Kidney (tissue), 14 donors: ENCODE results near the gene APH1B. TPM values are rescaled to one million over a fixed set of nuclear protein-coding genes. Genes with fewer than 3 reads are reported as not detected.

Experiments
- DNase-seq, 5 donors: peaks; one replicate each; pipeline ENCODE4 v3.0.0-alpha.2; 2013 to 2020
- FAIRE-seq: peaks from 2 replicates; lab custom pipeline; 2012; peaks lifted over from hg19 to GRCh38; lab: Jason Lieb, UNC
- H3K27ac ChIP-seq, 2 donors: one replicate each; pipeline ENCODE4 v1.7.0; 2013; ENCODE audit warnings: low read depth in 2 of 2, low read length in 2 of 2, inconsistent platforms in 1 of 2
- H3K27me3 ChIP-seq: one replicate; pipeline ENCODE4 v1.7.1; 2013; ENCODE audit warnings: low read length, inconsistent platforms; ENCODE audit not compliant: control insufficient read depth, insufficient read depth
- H3K36me3 ChIP-seq, 3 donors: one replicate each; pipeline versions ENCODE4 v1.7.0 to v1.7.1; 2013; ENCODE audit warnings: low read length in 3 of 3, control low read depth in 1 of 3, inconsistent platforms in 1 of 3; ENCODE audit not compliant: insufficient read depth in 3 of 3, control insufficient read depth in 2 of 3
- H3K4me1 ChIP-seq, 3 donors: one replicate each; pipeline versions ENCODE4 v1.7.0 to v1.7.1; 2013; ENCODE audit warnings: low read length in 3 of 3, inconsistent platforms in 1 of 3, low read depth in 1 of 3; ENCODE audit not compliant: control insufficient read depth in 2 of 3, insufficient read depth in 2 of 3
- H3K4me3 ChIP-seq, 3 donors: one replicate each; pipeline versions ENCODE4 v1.7.0 to v1.8.1; 2013; ENCODE audit warnings: low read length in 3 of 3, control low read depth in 1 of 3, inconsistent platforms in 1 of 3
- H3K9ac ChIP-seq, 3 donors: one replicate each; pipeline versions ENCODE4 v1.7.0 to v1.7.1; 2013; ENCODE audit warnings: low read length in 3 of 3, control low read depth in 1 of 3, inconsistent platforms in 1 of 3
- H3K9me3 ChIP-seq, 3 donors: one replicate each; pipeline versions ENCODE4 v1.7.0 to v1.7.1; 2013; ENCODE audit warnings: low read length in 3 of 3, control low read depth in 1 of 3, inconsistent platforms in 1 of 3; ENCODE audit not compliant: control insufficient read depth in 2 of 3, insufficient read depth in 1 of 3
- CTCF ChIP-seq: IDR thresholded peaks from 3 replicates; pipeline ENCODE4 v1.5.1; 2012; ENCODE audit warnings: mild to moderate bottlenecking, moderate library complexity, borderline replicate concordance; ENCODE audit not compliant: insufficient read depth; ENCODE audit errors: extremely low read depth
- intact Hi-C: fragments of 100-400 bp; cut with DNase I; formaldehyde crosslinking; loops from one replicate; pipeline ENCODE4 v1.11.1; 2022
- polyA plus RNA-seq: library from polyadenylated mRNA; stranded (reverse); fragments of 350-450 nt; fragmentation: Illumina TruSeq; extraction: RNeasy Lipid Tissue Mini Kit (QIAGEN cat#74804); gene quantifications from one replicate; pipeline ENCODE4 v1.2.3, GENCODE V29; 2014; ENCODE audit warnings: low read depth, low replicate concordance; ENCODE audit not compliant: insufficient read depth
- total RNA-seq: library from RNA; stranded (reverse); fragmentation: NEBNext Ultra II Directional; extraction: Animal tissue kit (Norgen Biotek cat#: 25700); gene quantifications from one replicate; pipeline ENCODE4 v1.2.1, GENCODE V29; 2021
- donor health status: control.
- donor health status: control.
- donor health status: control.
- donor health status: control.
- donor health status: control.
- donor health status: DM: yes; HTN: yes; CAD: no.
- donor health status: Normal renal cell carcinoma (clear cell type).

Gene APH1B
- total and polyA plus RNA-seq, 2 donors from 2014 or later: 12.3 to 22.4 TPM

GRCh38 chr15:63261311-63261710 lies 16.1 kb upstream of the APH1B start:
- H3K36me3 ChIP-seq: peaks cover 0 to 8% (median 4%) of the 10 kb centered on the region in 3 donors
- no peaks in the 10 kb centered on the region for H3K9me3 ChIP-seq
- no peaks in the 10 kb centered on the region for H3K27me3 ChIP-seq
- FAIRE-seq (no peak), DNase-seq (no peak)
- TF ChIP-seq CTCF: no peak
- intact Hi-C loops: loop anchor here (10.0 kb wide), 1 partner anchor 67 kb away; no protein-coding TSS in a partner anchor
- H3K27ac ChIP-seq: no peak overlapping the region
- peaks cover 0 to 2% (median 0%) of the 10 kb centered on the region in 3 donors for H3K4me1 ChIP-seq
- no peak overlapping the region for H3K9ac ChIP-seq
- no peak overlapping the region for H3K4me3 ChIP-seq

GRCh38 chr15:63263519-63263918 lies 13.9 kb upstream of the APH1B start:
- TF ChIP-seq CTCF: no peak
- FAIRE-seq: no peak
- H3K9ac ChIP-seq: no peak overlapping the region
- no peaks in the 10 kb centered on the region for H3K4me1 ChIP-seq
- H3K27ac ChIP-seq: no peak overlapping the region
- peaks cover 0 to 8% (median 4%) of the 10 kb centered on the region in 3 donors for H3K36me3 ChIP-seq
- H3K9me3 ChIP-seq: no peaks in the 10 kb centered on the region
- H3K4me3 ChIP-seq: no peak overlapping the region
- no peak for DNase-seq
- intact Hi-C loops: loop anchor here (10.0 kb wide), 1 partner anchor 69 kb away; no protein-coding TSS in a partner anchor
- no peaks in the 10 kb centered on the region for H3K27me3 ChIP-seq

- H3K36me3 ChIP-seq: peaks cover 0 to 8% (median 4%) of the 10 kb centered on the region in 3 donors
- H3K9ac ChIP-seq: no peak overlapping the region
- intact Hi-C loops: loop anchor here (10.0 kb wide), 1 partner anchor 70 kb away; no protein-coding TSS in a partner anchor
- DNase-seq (no peak), FAIRE-seq (no peak)
- no peaks in the 10 kb centered on the region for H3K27me3 ChIP-seq
- no peaks in the 10 kb centered on the region for H3K4me1 ChIP-seq
- TF ChIP-seq CTCF: no peak
- H3K27ac ChIP-seq: no peak overlapping the region
- no peak overlapping the region for H3K4me3 ChIP-seq
- H3K9me3 ChIP-seq: no peaks in the 10 kb centered on the region
Measured at GRCh38 chr15:63264688-63265293, 12.6 kb upstream of the APH1B start.

GRCh38 chr15:63274427-63274826 lies 3.0 kb upstream of the APH1B start:
- Histone ChIP-seq H3K4me1 (peaks cover 0 to 9% (median 5%) of the 10 kb centered on the region in 3 donors), H3K4me3 (no peak overlapping the region), H3K36me3 (no peaks in the 10 kb centered on the region), H3K27ac (no peak overlapping the region), H3K9ac (no peak overlapping the region), H3K9me3 (no peaks in the 10 kb centered on the region), H3K27me3 (no peaks in the 10 kb centered on the region)
- no peak for TF ChIP-seq CTCF
- DNase-seq: no peak
- intact Hi-C loops: no loop called here
- FAIRE-seq: no peak
